ENCODE results near the gene PRTG. TPM values are rescaled to one million over a fixed set of nuclear protein-coding genes. Genes with fewer than 3 reads are reported as not detected.
"Not testable (repeated sequence)": the region's sequence is repeated elsewhere in the genome, so short reads cannot be mapped to it uniquely, and the experiment has no call there.

The PRTG gene
- total and polyA plus RNA-seq, 4 donors, result 0.68 to 21.9 (median 7.2) TPM

DNA sequence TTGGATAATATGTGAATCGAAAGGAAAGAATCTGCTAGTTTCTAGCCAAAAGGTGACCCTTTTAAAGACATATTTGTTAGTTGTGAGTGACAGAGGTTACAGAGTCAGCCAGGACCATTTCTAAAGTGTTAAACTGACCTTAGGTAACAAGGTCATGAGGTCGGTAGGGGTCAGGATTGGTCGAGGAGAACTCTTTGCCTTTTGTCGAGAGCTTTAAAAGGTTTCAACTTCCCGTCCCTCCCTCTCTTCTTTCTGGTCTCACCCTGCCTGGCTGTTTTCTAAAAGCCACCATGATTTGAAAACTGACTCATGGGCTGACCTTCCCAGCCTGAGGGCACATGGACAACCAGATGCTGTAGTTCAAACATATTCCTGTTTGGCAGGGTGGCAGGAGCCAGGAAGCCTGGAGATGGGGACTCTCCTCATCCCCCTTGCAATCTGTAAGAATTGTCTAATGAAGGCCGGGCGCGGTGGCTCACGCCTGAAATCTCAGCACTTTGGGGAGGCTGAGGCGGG lies 25.8 kb upstream of the PRTG start:
- H3K27ac ChIP-seq (ENCODE audit: low read depth in 1 of 2, low read length in 1 of 2), result no peak overlapping the region
- WGBS, 2 donors, result 84 to 91% methylated on average over 10 of the region's 10 CpGs
- H3K4me1 ChIP-seq (ENCODE audit: control insufficient read depth in 5 of 5, insufficient read depth in 5 of 5, low read length in 5 of 5), result peaks cover 0 to 5% (median 0%) of the 10 kb centered on the region in 5 donors
- H3K9ac ChIP-seq (ENCODE audit: insufficient read depth in 1 of 2, low read length in 2 of 2), result no peak overlapping the region
- H3K36me3 ChIP-seq (ENCODE audit: control insufficient read depth in 4 of 4, insufficient read depth in 4 of 4, low read length in 4 of 4), result no peaks in the 10 kb centered on the region
- H3K27me3 ChIP-seq (ENCODE audit: control insufficient read depth in 3 of 3, insufficient read depth in 3 of 3, low read length in 2 of 3), result no peaks in the 10 kb centered on the region
- no peak for DNase-seq
- TF ChIP-seq, protein P1, sequence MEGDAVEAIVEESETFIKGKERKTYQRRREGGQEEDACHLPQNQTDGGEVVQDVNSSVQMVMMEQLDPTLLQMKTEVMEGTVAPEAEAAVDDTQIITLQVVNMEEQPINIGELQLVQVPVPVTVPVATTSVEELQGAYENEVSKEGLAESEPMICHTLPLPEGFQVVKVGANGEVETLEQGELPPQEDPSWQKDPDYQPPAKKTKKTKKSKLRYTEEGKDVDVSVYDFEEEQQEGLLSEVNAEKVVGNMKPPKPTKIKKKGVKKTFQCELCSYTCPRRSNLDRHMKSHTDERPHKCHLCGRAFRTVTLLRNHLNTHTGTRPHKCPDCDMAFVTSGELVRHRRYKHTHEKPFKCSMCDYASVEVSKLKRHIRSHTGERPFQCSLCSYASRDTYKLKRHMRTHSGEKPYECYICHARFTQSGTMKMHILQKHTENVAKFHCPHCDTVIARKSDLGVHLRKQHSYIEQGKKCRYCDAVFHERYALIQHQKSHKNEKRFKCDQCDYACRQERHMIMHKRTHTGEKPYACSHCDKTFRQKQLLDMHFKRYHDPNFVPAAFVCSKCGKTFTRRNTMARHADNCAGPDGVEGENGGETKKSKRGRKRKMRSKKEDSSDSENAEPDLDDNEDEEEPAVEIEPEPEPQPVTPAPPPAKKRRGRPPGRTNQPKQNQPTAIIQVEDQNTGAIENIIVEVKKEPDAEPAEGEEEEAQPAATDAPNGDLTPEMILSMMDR (IDR thresholded peaks at IDR 0.05; ENCODE audit: control extremely low read depth, extremely low read depth), result no peak
- no peak overlapping the region for H3K4me3 ChIP-seq
- ATAC-seq (ENCODE audit: insufficient read depth, low FRiP score), result no peak
- H3K9me3 ChIP-seq (ENCODE audit: control insufficient read depth in 4 of 4, insufficient read depth in 3 of 4, low read length in 3 of 4), result no peaks in the 10 kb centered on the region

DNA sequence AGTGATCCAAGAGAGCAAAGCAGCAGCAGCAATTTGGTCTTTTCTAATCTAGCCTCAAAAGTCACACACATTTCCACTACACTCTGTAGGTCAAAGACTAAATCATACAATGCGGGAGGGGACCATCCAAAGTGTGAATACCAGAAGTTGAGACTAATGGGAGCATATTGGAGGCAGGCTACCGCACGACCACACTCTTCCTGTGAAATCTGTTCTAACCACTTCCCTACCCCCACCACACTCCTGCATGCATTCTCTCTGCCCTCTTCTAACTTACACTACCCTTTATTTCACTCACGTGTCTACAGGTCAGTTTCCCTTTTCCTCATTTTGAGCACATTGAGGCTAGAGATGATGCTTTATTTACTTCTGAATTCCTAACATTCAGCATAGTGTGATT lies 23.7 kb upstream of the PRTG start:
- Histone ChIP-seq H3K9me3 (ENCODE audit: control insufficient read depth in 4 of 4, insufficient read depth in 3 of 4, low read length in 3 of 4) (no peaks in the 10 kb centered on the region), H3K27me3 (ENCODE audit: control insufficient read depth in 3 of 3, insufficient read depth in 3 of 3, low read length in 2 of 3) (no peaks in the 10 kb centered on the region), H3K27ac (ENCODE audit: low read depth in 1 of 2, low read length in 1 of 2) (no peak overlapping the region), H3K4me1 (ENCODE audit: control insufficient read depth in 5 of 5, insufficient read depth in 5 of 5, low read length in 5 of 5) (peaks cover 0 to 5% (median 0%) of the 10 kb centered on the region in 5 donors), H3K9ac (ENCODE audit: insufficient read depth in 1 of 2, low read length in 2 of 2) (no peak overlapping the region), H3K4me3 (no peak overlapping the region), H3K36me3 (ENCODE audit: control insufficient read depth in 4 of 4, insufficient read depth in 4 of 4, low read length in 4 of 4) (no peaks in the 10 kb centered on the region)
- DNase-seq (no peak), ATAC-seq (ENCODE audit: insufficient read depth, low FRiP score) (no peak)
- 48 to 69% methylated on average over 4 of the region's 4 CpGs for WGBS, 2 donors
- TF ChIP-seq, protein P1 (IDR thresholded peaks at IDR 0.05; ENCODE audit: control extremely low read depth, extremely low read depth), result no peak

DNA sequence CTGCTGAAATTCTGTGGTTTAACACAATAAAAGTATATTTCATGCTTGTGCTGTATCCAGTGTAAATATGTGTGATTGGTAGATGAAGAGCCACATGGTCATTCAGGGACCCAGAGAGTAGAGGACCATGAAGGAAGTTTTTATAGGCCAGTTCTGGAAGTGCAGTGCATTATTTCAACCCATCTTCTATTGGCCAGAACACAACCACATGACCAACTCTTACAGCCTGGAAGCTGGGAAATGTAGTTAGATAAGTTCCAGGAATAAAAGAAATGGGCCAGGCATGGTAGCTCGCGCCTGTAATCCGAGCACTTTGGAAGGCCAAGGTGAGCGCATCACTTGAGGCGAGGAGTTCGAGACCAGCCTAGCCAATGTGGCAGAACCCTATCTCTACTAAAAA lies 21.4 kb upstream of the PRTG start:
- no peak for ATAC-seq (ENCODE audit: insufficient read depth, low FRiP score)
- Histone ChIP-seq H3K4me1 (ENCODE audit: control insufficient read depth in 5 of 5, insufficient read depth in 5 of 5, low read length in 5 of 5) (no peaks in the 10 kb centered on the region), H3K27me3 (ENCODE audit: control insufficient read depth in 3 of 3, insufficient read depth in 3 of 3, low read length in 2 of 3) (no peaks in the 10 kb centered on the region), H3K4me3 (no peak overlapping the region), H3K27ac (ENCODE audit: low read depth in 1 of 2, low read length in 1 of 2) (no peak overlapping the region), H3K36me3 (ENCODE audit: control insufficient read depth in 4 of 4, insufficient read depth in 4 of 4, low read length in 4 of 4) (no peaks in the 10 kb centered on the region), H3K9me3 (ENCODE audit: control insufficient read depth in 4 of 4, insufficient read depth in 3 of 4, low read length in 3 of 4) (no peaks in the 10 kb centered on the region), H3K9ac (ENCODE audit: insufficient read depth in 1 of 2, low read length in 2 of 2) (no peak overlapping the region)
- no peak for DNase-seq
- WGBS, 2 donors, result 92 to 99% methylated on average over 6 of the region's 6 CpGs
- TF ChIP-seq, protein P1 (IDR thresholded peaks at IDR 0.05; ENCODE audit: control extremely low read depth, extremely low read depth), result no peak

DNA sequence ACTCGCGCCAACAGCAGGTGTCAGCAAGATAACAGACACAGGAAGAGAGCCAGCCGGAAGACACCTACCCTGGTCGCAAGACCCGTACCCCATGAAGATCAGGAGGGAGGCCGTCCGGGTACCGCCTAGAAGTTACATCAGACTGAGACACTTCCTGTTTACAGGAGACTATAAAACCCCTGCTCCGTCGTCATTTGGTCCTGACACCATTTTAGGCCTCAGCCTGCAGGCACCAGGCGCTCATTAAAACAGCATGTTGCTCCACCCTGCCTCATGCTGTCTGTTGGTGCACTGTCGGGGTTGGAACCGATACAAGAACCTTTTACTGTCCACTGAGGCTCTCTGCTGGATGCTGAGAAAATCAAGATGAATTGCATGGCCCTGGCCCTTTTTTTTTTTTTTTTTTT lies 15.6 kb upstream of the PRTG start:
- WGBS, 2 donors, result 70 to 82% methylated on average over 13 of the region's 13 CpGs
- ATAC-seq (ENCODE audit: insufficient read depth, low FRiP score) (no peak), DNase-seq (no peak)
- TF ChIP-seq, protein P1 (IDR thresholded peaks at IDR 0.05; ENCODE audit: control extremely low read depth, extremely low read depth), result no peak
- H3K27ac ChIP-seq (ENCODE audit: low read depth in 1 of 2, low read length in 1 of 2), result no peak overlapping the region
- no peak overlapping the region for H3K4me3 ChIP-seq
- H3K4me1 ChIP-seq (ENCODE audit: control insufficient read depth in 5 of 5, insufficient read depth in 5 of 5, low read length in 5 of 5), result no peaks in the 10 kb centered on the region
- H3K9ac ChIP-seq (ENCODE audit: insufficient read depth in 1 of 2, low read length in 2 of 2), result no peak overlapping the region
- H3K27me3 ChIP-seq (ENCODE audit: control insufficient read depth in 3 of 3, insufficient read depth in 3 of 3, low read length in 2 of 3), result no peaks in the 10 kb centered on the region
- H3K9me3 ChIP-seq (ENCODE audit: control insufficient read depth in 4 of 4, insufficient read depth in 3 of 4, low read length in 3 of 4), result no peaks in the 10 kb centered on the region
- H3K36me3 ChIP-seq (ENCODE audit: control insufficient read depth in 4 of 4, insufficient read depth in 4 of 4, low read length in 4 of 4), result no peaks in the 10 kb centered on the region

DNA sequence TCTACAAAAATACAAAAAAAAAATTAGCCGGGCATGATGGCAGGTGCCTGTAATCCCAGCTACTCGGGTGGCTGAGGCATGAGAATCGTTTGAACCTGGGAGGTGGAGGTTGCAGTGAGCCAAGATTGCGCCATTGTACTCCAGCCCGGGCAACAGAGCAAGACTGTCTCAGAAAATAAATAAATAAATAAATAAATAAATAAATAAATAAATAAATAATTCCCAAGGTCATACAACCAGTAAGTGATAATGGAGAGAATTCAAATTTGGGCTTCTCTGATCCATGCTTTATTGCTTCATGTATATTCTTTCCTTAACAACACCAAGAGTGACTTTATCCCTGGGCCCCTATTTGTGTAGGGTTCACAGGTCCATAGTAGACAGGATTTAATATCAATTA lies 10.5 kb upstream of the PRTG start:
- H3K27me3 ChIP-seq (ENCODE audit: control insufficient read depth in 3 of 3, insufficient read depth in 3 of 3, low read length in 2 of 3), result not testable (repeated sequence)

More for the DNA sequence above, 10.5 kb upstream of the PRTG start:
- ATAC-seq (ENCODE audit: insufficient read depth, low FRiP score); H3K9ac ChIP-seq (ENCODE audit: insufficient read depth in 1 of 2, low read length in 2 of 2); H3K4me3 ChIP-seq; H3K4me1 ChIP-seq (ENCODE audit: control insufficient read depth in 5 of 5, insufficient read depth in 5 of 5, low read length in 5 of 5); H3K9me3 ChIP-seq (ENCODE audit: control insufficient read depth in 4 of 4, insufficient read depth in 3 of 4, low read length in 3 of 4); DNase-seq; H3K36me3 ChIP-seq (ENCODE audit: control insufficient read depth in 4 of 4, insufficient read depth in 4 of 4, low read length in 4 of 4); H3K27ac ChIP-seq (ENCODE audit: low read depth in 1 of 2, low read length in 1 of 2): not testable (repeated sequence)
- 94 to 97% methylated on average over 5 of the region's 5 CpGs for WGBS, 2 donors

Data from lung (tissue), 12 donors.